ENCODE data around the gene FRS2. TPM values are rescaled to one million over a fixed set of nuclear protein-coding genes. Genes with fewer than 3 reads are reported as not detected.

FRS2 gene
- total RNA-seq, 1 donor from 2014 or later: 17.4 TPM

Other genes with a start within 250 kb of the FRS2 start
- gene CPSF6, start 230.8 kb upstream of the FRS2 start, total RNA-seq: 15.1 and 21.9 TPM in 2 replicates
- not detected in 2 replicates for gene LYZ, start 122.0 kb upstream of the FRS2 start, total RNA-seq
- 22.4 and 25.9 TPM in 2 replicates for gene YEATS4, start 110.6 kb upstream of the FRS2 start, total RNA-seq
- 223 and 259 TPM in 2 replicates for gene CCT2, start 115.1 kb downstream of the FRS2 start, total RNA-seq
- gene LRRC10, start 140.5 kb downstream of the FRS2 start, total RNA-seq: not detected in 2 replicates
- gene BEST3, start 228.9 kb downstream of the FRS2 start, total RNA-seq: 0.09 and 0.17 TPM in 2 replicates

All from dermis blood vessel endothelial cell (primary cell).